IMR-90 (cell line): ENCODE results near the gene OR2T35. TPM values are rescaled to one million over a fixed set of nuclear protein-coding genes. Genes with fewer than 3 reads are reported as not detected.

Source experiments
- ATAC-seq: fragments of 200-7000 bp; cut with Tn5 transposase; 2 replicates; pipeline ENCODE4 v1.9.1; 2020; ENCODE audit warnings: low read depth, mild to moderate bottlenecking, moderate library complexity
- BruUV-seq: library from RNA; stranded (reverse); fragments of 400-500 nt; replicated peaks from 2 replicates; lab custom pipeline; 2021; lab: Mats Ljungman, UMichigan
- CTCF ChIA-PET: fragments of 300-600 bp; formaldehyde crosslinking; extraction: SDS; loops from one replicate; lab custom pipeline; 2021; ENCODE audit warnings: antibody characterized with exemption; lab: Yijun Ruan, JAX
- POLR2A ChIA-PET: fragments of 300-600 bp; sonication (Branson Sonifier 250); formaldehyde crosslinking; loops from one replicate; lab custom pipeline; 2022; ENCODE audit warnings: antibody characterized with exemption; ENCODE audit not compliant: unreplicated experiment; lab: Charles Lee
- DNase-seq: peaks from one replicate; pipeline ENCODE4 v3.0.0; 2013
- H2AFZ ChIP-seq: replicated peaks from 2 replicates; pipeline ENCODE3; 2013; ENCODE audit warnings: low read length, mild to moderate bottlenecking; ENCODE audit not compliant: poor library complexity
- H2AK5ac ChIP-seq: 2 replicates; pipeline ENCODE4 v1.6.1; 2013; ENCODE audit warnings: low read depth, low read length, inconsistent platforms
- H2AK9ac ChIP-seq: replicated peaks from 2 replicates; pipeline ENCODE3; 2013; ENCODE audit warnings: mild to moderate bottlenecking, low read depth, low read length, moderate library complexity; ENCODE audit not compliant: poor library complexity
- H2BK120ac ChIP-seq: 2 replicates; pipeline ENCODE4 v1.6.1; 2013; ENCODE audit warnings: low read depth, low read length, inconsistent platforms
- H2BK15ac ChIP-seq: 3 replicates; pipeline ENCODE4 v1.6.1; 2013; ENCODE audit warnings: low read depth, low read length, inconsistent platforms
- H2BK20ac ChIP-seq: 2 replicates; pipeline ENCODE4 v1.6.1; 2013; ENCODE audit warnings: low read depth, mild to moderate bottlenecking, inconsistent platforms, low read length, moderate library complexity
- H2BK5ac ChIP-seq: 2 replicates; pipeline ENCODE4 v1.6.1; 2013; ENCODE audit warnings: mild to moderate bottlenecking, low read depth, low read length, inconsistent platforms; ENCODE audit not compliant: poor library complexity, severe bottlenecking
- H3K14ac ChIP-seq: replicated peaks from 2 replicates; pipeline ENCODE4 v1.6.1; 2013; ENCODE audit warnings: low read depth, low read length, inconsistent platforms
- H3K18ac ChIP-seq: 2 replicates; pipeline ENCODE4 v1.6.1; 2013; ENCODE audit warnings: low read depth, low read length, control low read depth
- H3K23ac ChIP-seq: 2 replicates; pipeline ENCODE4 v1.6.1; 2013; ENCODE audit warnings: low read depth, low read length, inconsistent platforms
- H3K27ac ChIP-seq: 2 replicates; pipeline ENCODE4 v1.5.1; 2013; ENCODE audit warnings: mild to moderate bottlenecking, control low read depth, low read length; ENCODE audit not compliant: insufficient read depth
- H3K27me3 ChIP-seq: 2 replicates; pipeline ENCODE4 v1.6.1; 2013; ENCODE audit warnings: low read length; ENCODE audit not compliant: control insufficient read depth, insufficient read depth
- H3K36me3 ChIP-seq: 2 replicates; pipeline ENCODE4 v1.6.1; 2013; ENCODE audit warnings: low read length, mixed read lengths; ENCODE audit not compliant: control insufficient read depth, insufficient read depth
- H3K4ac ChIP-seq: 2 replicates; pipeline ENCODE4 v1.6.1; 2013; ENCODE audit warnings: low read depth, low read length, inconsistent platforms
- H3K4me1 ChIP-seq: 2 replicates; pipeline ENCODE4 v1.6.1; 2013; ENCODE audit warnings: low read length, mixed read lengths; ENCODE audit not compliant: control insufficient read depth, insufficient read depth
- H3K4me2 ChIP-seq: 2 replicates; pipeline ENCODE4 v1.6.1; 2013; ENCODE audit warnings: low read depth, mild to moderate bottlenecking, control low read depth, low read length, moderate library complexity
- H3K4me3 ChIP-seq: 2 replicates; pipeline ENCODE4 v1.5.1; 2013; ENCODE audit warnings: low read depth, mild to moderate bottlenecking, control low read depth, low read length, moderate library complexity; ENCODE audit not compliant: insufficient read depth
- H3K56ac ChIP-seq: 2 replicates; pipeline ENCODE4 v1.6.1; 2013; ENCODE audit warnings: low read length, inconsistent platforms; ENCODE audit not compliant: insufficient read depth; ENCODE audit errors: extremely low read depth
- H3K79me1 ChIP-seq, 2 experiments: 2 replicates each; pipeline ENCODE4 v1.6.1; 2013; ENCODE audit warnings: low read length in 2 of 2, inconsistent platforms in 1 of 2, low read depth in 1 of 2
- H3K9ac ChIP-seq: 2 replicates; pipeline ENCODE4 v1.6.1; 2013; ENCODE audit warnings: low read depth, low read length, control low read depth
- H3K9me1 ChIP-seq: 2 replicates; pipeline ENCODE4 v1.6.1; 2013; ENCODE audit warnings: low read length, inconsistent platforms; ENCODE audit not compliant: insufficient read depth
- H3K9me3 ChIP-seq: 2 replicates; pipeline ENCODE4 v1.6.1; 2013; ENCODE audit warnings: low read length; ENCODE audit not compliant: control insufficient read depth, insufficient read depth
- H4K20me1 ChIP-seq: 2 replicates; pipeline ENCODE4 v1.6.1; 2013; ENCODE audit warnings: low read length, inconsistent platforms; ENCODE audit not compliant: insufficient read depth
- H4K5ac ChIP-seq: 2 replicates; pipeline ENCODE4 v1.6.1; 2013; ENCODE audit warnings: mild to moderate bottlenecking, low read depth, low read length, control low read depth
- H4K8ac ChIP-seq, 2 experiments: 2 replicates each; pipeline ENCODE4 v1.6.1; 2013; ENCODE audit warnings: low read depth in 2 of 2, low read length in 2 of 2, control low read depth in 1 of 2, inconsistent platforms in 1 of 2
- H4K91ac ChIP-seq: 2 replicates; pipeline ENCODE4 v1.6.1; 2013; ENCODE audit warnings: low read depth, low read length, inconsistent platforms; ENCODE audit not compliant: insufficient read depth
- BHLHE40 ChIP-seq: fragments of 150-350 bp; IDR thresholded peaks from 2 replicates; pipeline ENCODE4 v1.6.1; 2016; ENCODE audit warnings: mild to moderate bottlenecking, low read depth, low read length
- CEBPB ChIP-seq: IDR thresholded peaks from 2 replicates; pipeline ENCODE4 v1.6.1; 2012; ENCODE audit warnings: low read depth, low read length, improper control_type of control experiment
- CHD1 ChIP-seq: IDR thresholded peaks from 2 replicates; pipeline ENCODE4 v1.6.1; 2012; ENCODE audit warnings: low read depth, low read length, improper control_type of control experiment
- CTCF ChIP-seq: conservative IDR thresholded peaks from 2 replicates; pipeline ENCODE4 v1.5.1; 2012; ENCODE audit warnings: mild to moderate bottlenecking, low read depth, low read length, improper control_type of control experiment
- ELK1 ChIP-seq: fragments of 150-350 bp; IDR thresholded peaks from 2 replicates; pipeline ENCODE4 v1.6.1; 2016; ENCODE audit warnings: low read depth, mild to moderate bottlenecking, low read length, moderate library complexity, borderline replicate concordance
- FOS ChIP-seq: fragments of 150-350 bp; IDR thresholded peaks from 2 replicates; pipeline ENCODE4 v1.6.1; 2016; ENCODE audit warnings: low read depth, low read length
- MAFK ChIP-seq: IDR thresholded peaks from 2 replicates; pipeline ENCODE4 v1.6.1; 2012; ENCODE audit warnings: low read depth, low read length, improper control_type of control experiment
- MAZ ChIP-seq: IDR thresholded peaks from 2 replicates; pipeline ENCODE4 v1.6.1; 2012; ENCODE audit warnings: low read depth, mild to moderate bottlenecking, low read length, improper control_type of control experiment, moderate library complexity, borderline replicate concordance
- MXI1 ChIP-seq: IDR thresholded peaks from 2 replicates; pipeline ENCODE4 v1.6.1; 2012; ENCODE audit warnings: low read depth, mild to moderate bottlenecking, low read length, moderate library complexity, borderline replicate concordance
- NFE2L2 ChIP-seq: fragments of 150-350 bp; IDR thresholded peaks from 2 replicates; pipeline ENCODE4 v1.6.1; 2016; ENCODE audit warnings: low read depth, mild to moderate bottlenecking, low read length
- POLR2A ChIP-seq: IDR thresholded peaks from 2 replicates; pipeline ENCODE4 v1.6.1; 2012; ENCODE audit warnings: mild to moderate bottlenecking, low read depth, low read length
- RAD21 ChIP-seq: IDR thresholded peaks from 2 replicates; pipeline ENCODE4 v1.6.1; 2012; ENCODE audit warnings: low read length, improper control_type of control experiment
- RCOR1 ChIP-seq: IDR thresholded peaks from 2 replicates; pipeline ENCODE4 v1.6.1; 2012; ENCODE audit warnings: mild to moderate bottlenecking, low read length, improper control_type of control experiment; ENCODE audit not compliant: insufficient replicate concordance
- RFX5 ChIP-seq: IDR thresholded peaks from 2 replicates; pipeline ENCODE4 v1.8.0; 2012; ENCODE audit warnings: low read depth, mild to moderate bottlenecking, low read length, moderate library complexity
- SMC3 ChIP-seq: fragments of 150-350 bp; IDR thresholded peaks from 2 replicates; pipeline ENCODE4 v1.6.1; 2016; ENCODE audit warnings: low read depth, mild to moderate bottlenecking, antibody characterized with exemption, low read length, moderate library complexity
- USF2 ChIP-seq: fragments of 150-350 bp; IDR thresholded peaks from 2 replicates; pipeline ENCODE4 v1.6.1; 2017; ENCODE audit warnings: mild to moderate bottlenecking, antibody characterized with exemption, low read length, low read depth
- WGBS, 2 experiments: methylation state at CpG; one replicate each; pipeline versions ENCODE4 v1.1.5 to v1.1.7; 2013; ENCODE audit warnings: missing lambda C conversion rate in 2 of 2; ENCODE audit not compliant: insufficient read length in 1 of 2; ENCODE audit errors: extremely low coverage in 2 of 2; 5-methylcytosine and 5-hydroxymethylcytosine counted together
- dilution Hi-C: fragments of 300-500 bp; cut with HindIII; formaldehyde crosslinking; loops from one replicate; pipeline ENCODE4 v1.14.3; 2018; ENCODE audit warnings: low sequenced_read_pairs; ENCODE audit not compliant: unreplicated experiment
- in situ Hi-C: fragments of 300-500 bp; cut with MboI; formaldehyde crosslinking; loops from 3 replicates; pipeline ENCODE4 v1.14.3; 2019; ENCODE audit warnings: low sequenced_read_pairs, inconsistent platforms, mixed read lengths
- intact Hi-C: fragments of 100-400 bp; cut with micrococcal nuclease; formaldehyde crosslinking; loops from 2 replicates; pipeline ENCODE4 v1.10.0; 2022
- polyA plus RNA-seq, 3 experiments: library from polyadenylated mRNA; depleted of rRNA; stranded (reverse); fragments of >200 nt; gene quantifications; 2 replicates each; pipeline ENCODE4 v1.2.3, GENCODE V29; 2012; ENCODE audit warnings: low replicate concordance in 1 of 3
- total RNA-seq: library from RNA; depleted of rRNA; stranded (reverse); fragments of >200 nt; gene quantifications from 2 replicates; pipeline ENCODE4 v1.2.3, GENCODE V29; 2012

The OR2T35 gene
- total and polyA plus RNA-seq, 2 of the 4 experiments (the other 2 are of a cell fraction) = not detected

- H3K18ac ChIP-seq = no peak overlapping the region
These were observed 24.9 kb upstream of the OR2T35 start for GRCh38 chr1:248670003-248670402.

More at GRCh38 chr1:248670003-248670402, 24.9 kb upstream of the OR2T35 start:
- ChIA-PET CTCF (no interaction called here), POLR2A (no interaction called here)
- H3K4me2 ChIP-seq = no peak overlapping the region
- H3K4me3 ChIP-seq = no peak overlapping the region
- H2AK9ac ChIP-seq = no peak overlapping the region
- no peak overlapping the region for H2BK15ac ChIP-seq
- H3K9ac ChIP-seq = no peak overlapping the region
- H3K27me3 ChIP-seq = no peaks in the 10 kb centered on the region
- H3K56ac ChIP-seq = no peak overlapping the region
- H2AK5ac ChIP-seq = no peak overlapping the region
- no peak overlapping the region for H4K91ac ChIP-seq
- H4K5ac ChIP-seq = no peak overlapping the region
- in situ Hi-C loops = no loop called here
- intact Hi-C loops = no loop called here
- DNase-seq (no peak), ATAC-seq (no peak)
- H2BK5ac ChIP-seq = no peak overlapping the region
- H3K79me1 ChIP-seq = no peaks in the 10 kb centered on the region
- TF ChIP-seq RCOR1 = no peak
- no peak for TF ChIP-seq CHD1
- no peak for TF ChIP-seq MAFK
- no peak for TF ChIP-seq USF2
- TF ChIP-seq POLR2A = no peak
- no peak for TF ChIP-seq RAD21
- no peak for TF ChIP-seq SMC3
- no peak for TF ChIP-seq CTCF
- no peak for TF ChIP-seq MXI1
- no peak for TF ChIP-seq CEBPB
- no peak for TF ChIP-seq ELK1
- no peak for TF ChIP-seq RFX5
- no peak for TF ChIP-seq NFE2L2
- TF ChIP-seq MAZ = no peak
- TF ChIP-seq FOS = no peak
- no peak for TF ChIP-seq BHLHE40
- H3K14ac ChIP-seq = no peak overlapping the region
- H3K4ac ChIP-seq = no peak overlapping the region
- no peak overlapping the region for H2BK20ac ChIP-seq
- H3K23ac ChIP-seq = no peak overlapping the region
- no TSS peak for BruUV-seq
- H3K9me3 ChIP-seq = peaks cover 7% of the 10 kb centered on the region
- H4K8ac ChIP-seq = no peak overlapping the region
- no peak overlapping the region for H2BK120ac ChIP-seq
- no peak overlapping the region for H3K27ac ChIP-seq
- H3K4me1 ChIP-seq = no peaks in the 10 kb centered on the region
- H3K36me3 ChIP-seq = no peaks in the 10 kb centered on the region
- no peaks in the 10 kb centered on the region for H3K9me1 ChIP-seq
- H2AFZ ChIP-seq = no peak overlapping the region
- dilution Hi-C loops = no loop called here
- no CpG with 5 or more reads among the region's 1 CpG for WGBS, 2 experiments
- H4K20me1 ChIP-seq = no peaks in the 10 kb centered on the region
